ENCODE data around the gene RYR2. TPM values are rescaled to one million over a fixed set of nuclear protein-coding genes. Genes with fewer than 3 reads are reported as not detected.

Gene RYR2
- total and polyA plus RNA-seq, 9 of the 15 experiments (the other 6 are each of a cell fraction or from before 2014, with no cell fraction given), result 0.03 to 0.42 (median 0.14) TPM

DNA sequence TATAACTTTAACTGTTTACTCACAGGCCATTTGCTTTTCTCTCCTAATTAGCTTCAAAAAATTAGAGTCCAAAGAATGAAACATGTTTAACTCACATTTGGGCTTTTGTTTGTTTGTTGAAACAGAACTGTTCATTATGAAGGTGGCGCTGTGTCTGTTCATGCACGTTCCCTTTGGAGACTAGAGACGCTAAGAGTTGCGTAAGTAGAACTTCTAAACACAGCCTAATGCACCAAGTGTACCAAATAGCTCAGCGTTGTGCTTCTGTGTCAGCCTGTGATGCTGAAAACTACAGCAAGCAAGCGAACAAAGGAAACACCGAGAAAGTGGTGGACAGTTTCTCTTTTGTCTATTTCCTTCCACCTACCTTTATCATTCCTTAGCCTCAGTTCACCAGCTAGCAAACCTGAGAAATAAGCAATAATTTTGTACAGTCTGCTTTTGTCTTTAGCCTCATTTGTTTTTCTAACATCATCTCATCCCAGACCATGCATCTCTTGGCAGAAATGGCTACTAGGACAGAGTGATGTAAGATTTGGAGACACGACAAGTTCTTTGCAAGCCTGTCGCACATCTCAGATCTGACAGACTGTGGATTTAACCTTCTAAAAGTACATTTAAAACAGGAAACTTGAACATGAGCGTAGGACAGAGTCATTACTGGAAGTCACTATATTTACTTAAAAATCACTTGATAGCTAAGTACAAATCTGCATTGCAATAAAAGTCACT, 375.1 kb downstream of the RYR2 start:
- 1% methylated on average over 10 of the region's 10 CpGs for WGBS (ENCODE audit: insufficient coverage, low coverage, missing lambda C conversion rate)
- no TSS peak for BruUV-seq (replicated peaks)
- POLR2A ChIA-PET, result no interaction called here
- TF ChIP-seq SP2 (IDR thresholded peaks at IDR 0.05; ENCODE audit: extremely low read depth, low read depth, low read length, poor library complexity, severe bottlenecking), result no peak
- no peak for TF ChIP-seq MAFF (IDR thresholded peaks at IDR 0.05; ENCODE audit: low read length)
- no peak for TF ChIP-seq GATAD2B (IDR thresholded peaks at IDR 0.05; ENCODE audit: borderline replicate concordance)
- TF ChIP-seq, protein P1, sequence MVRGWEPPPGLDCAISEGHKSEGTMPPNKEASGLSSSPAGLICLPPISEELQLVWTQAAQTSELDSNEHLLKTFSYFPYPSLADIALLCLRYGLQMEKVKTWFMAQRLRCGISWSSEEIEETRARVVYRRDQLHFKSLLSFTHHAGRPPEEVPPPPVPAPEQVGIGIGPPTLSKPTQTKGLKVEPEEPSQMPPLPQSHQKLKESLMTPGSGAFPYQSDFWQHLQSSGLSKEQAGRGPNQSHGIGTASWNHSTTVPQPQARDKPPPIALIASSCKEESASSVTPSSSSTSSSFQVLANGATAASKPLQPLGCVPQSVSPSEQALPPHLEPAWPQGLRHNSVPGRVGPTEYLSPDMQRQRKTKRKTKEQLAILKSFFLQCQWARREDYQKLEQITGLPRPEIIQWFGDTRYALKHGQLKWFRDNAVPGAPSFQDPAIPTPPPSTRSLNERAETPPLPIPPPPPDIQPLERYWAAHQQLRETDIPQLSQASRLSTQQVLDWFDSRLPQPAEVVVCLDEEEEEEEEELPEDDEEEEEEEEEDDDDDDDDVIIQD (CRISPR knock-in tag; IDR thresholded peaks at IDR 0.05), result no peak
- no peak for TF ChIP-seq ZNF140 (CRISPR knock-in tag; IDR thresholded peaks at IDR 0.05)
- TF ChIP-seq, protein P2, sequence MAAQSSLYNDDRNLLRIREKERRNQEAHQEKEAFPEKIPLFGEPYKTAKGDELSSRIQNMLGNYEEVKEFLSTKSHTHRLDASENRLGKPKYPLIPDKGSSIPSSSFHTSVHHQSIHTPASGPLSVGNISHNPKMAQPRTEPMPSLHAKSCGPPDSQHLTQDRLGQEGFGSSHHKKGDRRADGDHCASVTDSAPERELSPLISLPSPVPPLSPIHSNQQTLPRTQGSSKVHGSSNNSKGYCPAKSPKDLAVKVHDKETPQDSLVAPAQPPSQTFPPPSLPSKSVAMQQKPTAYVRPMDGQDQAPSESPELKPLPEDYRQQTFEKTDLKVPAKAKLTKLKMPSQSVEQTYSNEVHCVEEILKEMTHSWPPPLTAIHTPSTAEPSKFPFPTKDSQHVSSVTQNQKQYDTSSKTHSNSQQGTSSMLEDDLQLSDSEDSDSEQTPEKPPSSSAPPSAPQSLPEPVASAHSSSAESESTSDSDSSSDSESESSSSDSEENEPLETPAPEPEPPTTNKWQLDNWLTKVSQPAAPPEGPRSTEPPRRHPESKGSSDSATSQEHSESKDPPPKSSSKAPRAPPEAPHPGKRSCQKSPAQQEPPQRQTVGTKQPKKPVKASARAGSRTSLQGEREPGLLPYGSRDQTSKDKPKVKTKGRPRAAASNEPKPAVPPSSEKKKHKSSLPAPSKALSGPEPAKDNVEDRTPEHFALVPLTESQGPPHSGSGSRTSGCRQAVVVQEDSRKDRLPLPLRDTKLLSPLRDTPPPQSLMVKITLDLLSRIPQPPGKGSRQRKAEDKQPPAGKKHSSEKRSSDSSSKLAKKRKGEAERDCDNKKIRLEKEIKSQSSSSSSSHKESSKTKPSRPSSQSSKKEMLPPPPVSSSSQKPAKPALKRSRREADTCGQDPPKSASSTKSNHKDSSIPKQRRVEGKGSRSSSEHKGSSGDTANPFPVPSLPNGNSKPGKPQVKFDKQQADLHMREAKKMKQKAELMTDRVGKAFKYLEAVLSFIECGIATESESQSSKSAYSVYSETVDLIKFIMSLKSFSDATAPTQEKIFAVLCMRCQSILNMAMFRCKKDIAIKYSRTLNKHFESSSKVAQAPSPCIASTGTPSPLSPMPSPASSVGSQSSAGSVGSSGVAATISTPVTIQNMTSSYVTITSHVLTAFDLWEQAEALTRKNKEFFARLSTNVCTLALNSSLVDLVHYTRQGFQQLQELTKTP (IDR thresholded peaks at IDR 0.05; ENCODE audit: low read depth in 1 of 2, partially characterized antibody in 2 of 2), result no peak
- no peak for TF ChIP-seq KLF6 (CRISPR knock-in tag; IDR thresholded peaks at IDR 0.05; ENCODE audit: borderline replicate concordance)
- TF ChIP-seq FOXJ3 (CRISPR knock-in tag; IDR thresholded peaks at IDR 0.05), result no peak
- Histone ChIP-seq H3K4me3 (no peak overlapping the region), H4K20me1 (replicated peaks; ENCODE audit: control insufficient read depth, insufficient read depth, low read length) (no peaks in the 10 kb centered on the region), H2AFZ (ENCODE audit: low read depth, low read length) (no peak overlapping the region), H3K9me1 (ENCODE audit: control insufficient read depth, insufficient read depth, low read length) (no peaks in the 10 kb centered on the region), H3K9ac (ENCODE audit: insufficient read depth in 1 of 2, low read depth in 2 of 2, low read length in 2 of 2) (no peak overlapping the region), H3K36me3 (ENCODE audit: control insufficient read depth, insufficient read depth, low read length) (no peaks in the 10 kb centered on the region), H3K9me3 (replicated peaks; ENCODE audit: control insufficient read depth, insufficient read depth, low read depth, low read length) (no peaks in the 10 kb centered on the region; the same call in 1 of the 2 replicates), H3K4me2 (ENCODE audit: insufficient read depth, low read length) (no peak overlapping the region), H3K79me2 (ENCODE audit: control insufficient read depth, insufficient read depth, low read length) (no peaks in the 10 kb centered on the region), H3K4me1 (replicated peaks in 1 of 2; ENCODE audit: control insufficient read depth in 2 of 2, insufficient read depth in 2 of 2, low read length in 2 of 2) (no peaks in the 10 kb centered on the region), H3K27ac (ENCODE audit: extremely low read depth, low read depth, low read length) (no peak overlapping the region), H3K27me3 (ENCODE audit: control insufficient read depth in 2 of 2, insufficient read depth in 2 of 2, low read length in 2 of 2) (no peaks in the 10 kb centered on the region)
- CTCF ChIA-PET (ENCODE audit: low intra/inter-chr PET ratio), result no interaction called here
- intact Hi-C loops (cut with micrococcal nuclease) (no loop called here), in situ Hi-C loops (cut with MboI) (no loop called here)
- DNase-seq (ENCODE audit: extremely low read depth in 1 of 4, low spot score in 3 of 4) (no peak), FAIRE-seq (no peak), ATAC-seq (no peak)
